Umbilical cord (tissue), 2 donors: ENCODE data around the gene KCNK18. TPM values are rescaled to one million over a fixed set of nuclear protein-coding genes. Genes with fewer than 3 reads are reported as not detected.

Source experiments
- DNase-seq: peaks from one replicate; pipeline ENCODE4 v3.0.0-alpha.2; 2015; ENCODE audit warnings: low spot score
- total RNA-seq: library from RNA; depleted of rRNA; stranded (reverse); fragments of >200 nt; gene quantifications from one replicate; pipeline ENCODE4 v1.2.3, GENCODE V29; 2014; ENCODE audit warnings: low replicate concordance; ENCODE audit not compliant: insufficient read depth

The KCNK18 gene
- total RNA-seq, 1 donor from 2014 or later = not detected

DNA sequence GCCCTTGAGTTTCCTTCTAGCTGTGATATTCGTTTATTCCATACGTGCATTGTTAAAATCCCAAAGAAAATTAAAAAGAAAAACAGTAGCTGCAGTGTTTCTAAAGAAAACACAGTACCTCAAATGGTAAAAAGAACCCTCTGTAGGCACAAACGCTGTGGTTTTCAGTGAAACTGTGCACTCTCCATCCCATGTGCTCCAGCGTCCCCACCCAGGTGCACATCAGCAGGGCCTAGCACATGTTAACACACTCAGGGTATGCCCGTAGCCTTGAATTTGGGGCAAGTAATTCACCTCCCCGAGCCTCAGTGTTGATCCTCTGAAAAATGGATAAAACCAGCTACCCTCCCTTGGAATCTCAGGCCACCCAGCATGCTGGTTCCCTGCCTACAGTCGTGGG is 53.1 kb downstream of the KCNK18 start:
- DNase-seq = no peak

DNA sequence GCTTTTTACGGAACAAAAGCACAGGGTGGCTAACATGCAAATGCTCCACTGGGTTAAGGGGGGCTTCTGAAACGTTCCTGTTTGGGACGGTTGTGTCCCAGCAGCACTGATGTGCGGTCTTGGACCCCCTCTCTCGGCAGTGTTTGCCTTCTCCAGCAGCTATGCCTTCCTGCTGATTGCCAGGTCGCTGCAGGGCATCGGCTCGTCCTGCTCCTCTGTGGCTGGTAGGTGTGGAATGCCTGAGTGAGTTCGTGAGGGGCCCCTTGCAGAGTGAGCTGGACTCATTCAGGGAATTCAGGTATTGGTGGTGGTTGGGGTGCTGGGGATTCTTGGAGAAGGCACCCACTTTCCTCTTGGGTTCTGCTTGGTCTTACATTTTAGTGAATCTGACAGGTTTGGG is 56.6 kb downstream of the KCNK18 start:
- DNase-seq = no peak

DNA sequence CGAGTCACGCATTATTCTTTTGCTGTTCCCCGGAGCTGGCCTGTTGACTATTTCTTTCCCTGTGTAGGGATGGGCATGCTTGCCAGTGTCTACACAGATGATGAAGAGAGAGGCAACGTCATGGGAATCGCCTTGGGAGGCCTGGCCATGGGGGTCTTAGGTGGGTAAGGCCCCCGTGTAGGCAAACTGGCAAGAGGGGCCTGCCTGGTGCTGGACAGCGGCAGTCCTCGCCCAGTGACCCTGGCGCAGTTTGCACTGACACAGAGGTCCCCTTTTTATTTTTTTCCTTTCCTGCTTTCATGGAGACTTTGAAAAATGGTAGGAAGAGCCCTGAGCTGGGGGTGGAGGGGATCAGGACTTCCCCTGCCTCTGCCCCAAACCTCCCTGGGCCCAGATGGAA is 57.0 kb downstream of the KCNK18 start:
- DNase-seq = no peak

DNA sequence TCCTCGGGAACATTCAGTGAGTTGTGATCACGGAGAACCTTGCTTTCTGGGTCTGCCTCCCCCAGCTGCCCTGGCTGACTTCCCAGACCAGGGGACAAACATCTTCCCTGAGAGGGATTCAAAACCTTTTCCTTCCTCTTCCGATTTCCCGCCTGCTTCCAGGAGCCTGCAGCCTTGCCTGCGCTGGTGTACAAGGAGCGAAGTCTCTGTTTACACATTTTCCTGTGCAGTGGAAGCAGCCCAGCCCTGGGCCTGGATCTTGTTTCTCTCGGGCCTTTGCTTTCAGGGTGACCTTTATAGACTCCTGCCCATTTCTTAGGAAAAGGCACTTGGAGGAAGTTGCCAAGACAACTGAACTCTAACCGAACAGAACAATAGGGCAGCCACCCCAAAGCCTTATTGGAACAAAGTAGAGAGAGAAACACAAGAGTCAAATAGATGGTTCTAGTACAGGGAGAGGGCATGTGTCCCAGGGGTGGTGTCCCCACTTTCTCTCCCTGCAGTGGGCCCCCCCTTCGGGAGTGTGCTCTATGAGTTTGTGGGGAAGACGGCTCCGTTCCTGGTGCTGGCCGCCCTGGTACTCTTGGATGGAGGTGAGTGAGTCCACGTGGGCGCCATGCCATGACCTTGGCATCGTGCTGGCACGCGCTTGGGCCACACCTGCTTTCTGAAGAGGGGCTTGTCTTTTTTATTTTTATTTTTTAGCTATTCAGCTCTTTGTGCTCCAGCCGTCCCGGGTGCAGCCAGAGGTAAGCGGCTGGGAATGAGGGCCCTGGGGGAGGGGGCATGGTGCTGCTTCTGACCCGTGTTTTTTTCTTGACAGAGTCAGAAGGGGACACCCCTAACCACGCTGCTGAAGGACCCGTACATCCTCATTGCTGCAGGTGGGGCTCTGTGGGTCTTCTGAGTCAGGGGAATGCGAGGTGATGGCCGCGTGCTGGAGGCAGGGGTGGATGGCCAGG is 57.8 kb downstream of the KCNK18 start:
- no peak for DNase-seq

DNA sequence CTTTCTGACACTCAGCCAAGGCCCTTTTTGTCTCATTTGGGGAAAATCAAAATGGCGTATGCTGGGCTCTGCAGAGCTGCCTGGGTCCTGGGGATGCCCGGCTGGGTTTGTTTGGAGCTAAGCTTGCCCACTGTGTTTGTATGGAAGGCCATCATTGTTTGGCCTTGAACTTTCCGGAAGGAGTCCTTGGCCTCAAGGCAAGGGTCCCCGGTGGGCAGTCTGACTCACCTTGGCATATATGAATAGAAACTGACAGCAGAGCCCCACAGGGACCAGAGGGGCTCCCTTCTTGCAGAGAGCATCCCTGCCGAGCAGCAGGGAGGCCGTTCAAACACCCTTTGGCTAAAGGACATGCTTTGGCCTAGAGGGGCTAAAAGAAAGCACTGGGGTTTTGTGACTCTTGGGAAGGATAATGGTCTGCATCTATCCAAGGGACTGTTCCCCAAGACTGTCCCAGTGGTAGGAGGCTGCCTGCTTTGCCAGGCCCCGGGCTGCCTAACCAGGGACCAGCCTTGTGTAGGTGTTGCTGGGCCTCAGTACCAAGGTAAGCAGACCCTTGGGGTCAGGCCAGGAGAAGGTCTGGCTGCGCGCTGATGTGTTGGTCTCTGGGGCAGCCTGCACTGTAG is 58.7 kb downstream of the KCNK18 start:
- DNase-seq = no peak

DNA sequence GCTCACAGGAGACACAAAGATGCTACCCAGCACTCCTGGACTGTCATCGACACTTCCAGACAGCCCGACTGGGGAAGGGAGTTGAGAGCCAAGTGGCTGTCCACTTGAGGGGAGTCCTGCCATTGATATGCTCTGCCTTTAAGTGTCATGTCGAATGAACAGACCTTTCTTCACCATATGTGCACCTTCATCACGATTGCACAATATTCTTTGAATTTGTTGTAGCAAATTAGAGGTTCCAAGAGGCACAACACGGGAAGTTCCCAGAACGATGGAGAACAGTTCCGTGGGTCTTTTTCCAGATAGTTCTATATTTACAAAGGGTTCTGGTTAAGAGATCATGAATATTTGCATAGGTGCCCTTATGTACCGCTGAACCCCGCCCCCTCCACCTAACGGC is 59.6 kb downstream of the KCNK18 start:
- no peak for DNase-seq

DNA sequence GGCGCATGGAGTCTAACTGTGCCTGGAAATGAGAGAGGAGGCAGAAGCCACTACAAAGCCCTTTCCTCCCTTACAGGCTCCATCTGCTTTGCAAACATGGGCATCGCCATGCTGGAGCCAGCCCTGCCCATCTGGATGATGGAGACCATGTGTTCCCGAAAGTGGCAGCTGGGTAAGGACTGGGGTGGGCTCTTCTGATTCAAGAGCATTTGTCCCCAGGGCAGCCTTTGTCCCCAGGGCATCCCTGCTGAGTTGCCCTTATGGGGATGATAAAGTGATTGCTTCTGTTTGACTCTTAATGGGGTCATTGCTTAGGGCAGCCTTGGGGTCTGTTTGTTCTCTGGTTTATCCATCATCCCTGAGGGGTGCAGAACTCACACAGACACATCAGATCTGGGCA is 60.4 kb downstream of the KCNK18 start:
- DNase-seq = no peak

DNA sequence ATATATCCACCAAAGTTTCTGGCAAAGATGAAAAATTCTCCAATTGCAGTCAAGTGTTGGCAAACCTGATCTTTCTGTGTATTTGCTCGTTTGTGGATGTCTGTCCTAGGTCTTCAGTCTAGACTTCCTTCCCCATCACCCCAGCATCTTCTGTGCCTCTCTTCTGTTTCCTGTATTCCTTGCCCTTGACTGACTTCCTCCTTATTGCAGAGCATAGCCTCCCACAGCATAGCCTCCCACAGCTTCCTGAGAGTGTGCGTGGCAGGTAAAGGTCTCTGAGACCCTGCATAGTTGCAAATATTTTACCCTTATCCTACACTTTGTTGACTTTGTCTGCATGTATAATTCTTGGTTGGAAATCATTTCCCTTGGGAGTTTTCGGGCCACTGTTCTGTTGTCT is 62.0 kb downstream of the KCNK18 start:
- no peak for DNase-seq

Other genes with a start within 250 kb of the KCNK18 start
- gene SHTN1, start 192.3 kb upstream of the KCNK18 start, total RNA-seq = 1.4 TPM
- gene VAX1, start 59.2 kb upstream of the KCNK18 start, total RNA-seq = 0.96 TPM
- gene SLC18A2, start 43.6 kb downstream of the KCNK18 start, total RNA-seq = 4.1 TPM
- gene PDZD8, start 178.0 kb downstream of the KCNK18 start, total RNA-seq = 17.1 TPM